Esophagus squamous epithelium (tissue), 4 donors: ENCODE results near the gene KDSR.

Experiments
- POLR2A ChIP-seq, 4 donors: fragments of 450-650 bp; IDR thresholded peaks; one replicate each; pipeline ENCODE4 v1.6.1; 2017; ENCODE audit warnings: antibody characterized with exemption in 4 of 4, mild to moderate bottlenecking in 4 of 4, moderate library complexity in 3 of 4
- TF ChIP-seq, protein P1 (sequence below), 6 experiments: fragments of 450-650 bp in 4 of 6; fragments of 200-600 bp in 2 of 6; sonication (generic) in 2 of 6; IDR thresholded peaks; one replicate each; pipeline ENCODE4 v1.5.1; 2016 to 2019; ENCODE audit warnings: antibody characterized with exemption in 6 of 6, mild to moderate bottlenecking in 4 of 6, moderate library complexity in 4 of 6

DNA sequence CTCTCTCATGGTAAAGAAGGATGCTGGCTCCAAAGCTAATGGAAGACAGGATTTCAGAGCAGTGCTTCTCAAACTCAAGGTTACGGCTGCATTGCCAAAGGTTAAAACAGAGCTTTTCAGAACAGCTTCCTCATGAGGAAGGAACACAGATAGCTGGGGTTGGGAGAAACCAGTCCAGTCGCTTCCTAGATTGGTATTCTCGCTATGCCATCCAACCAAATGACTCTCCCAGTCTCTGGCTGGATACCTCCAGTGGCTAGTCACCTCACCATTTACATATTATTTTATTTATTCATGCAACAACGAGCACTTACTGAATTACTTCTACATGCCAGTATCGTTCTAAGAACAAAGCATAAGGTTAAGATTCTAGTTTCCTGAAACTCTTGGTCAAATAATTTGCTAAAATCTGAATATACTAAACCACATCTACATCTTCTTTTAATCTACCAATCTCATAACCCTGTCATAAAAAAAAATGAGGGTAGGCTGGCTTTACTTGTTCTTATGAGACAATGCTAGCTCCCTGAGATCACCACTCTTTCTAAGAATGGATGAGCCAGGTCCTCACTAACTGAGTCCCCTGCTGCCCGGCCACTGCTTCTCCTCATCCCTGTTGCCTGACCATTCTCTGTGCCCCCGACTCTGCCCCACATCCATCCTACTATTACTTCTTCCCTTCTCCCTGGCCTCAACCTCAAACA lies 20.4 kb downstream of the KDSR start:
- TF ChIP-seq, protein P1, sequence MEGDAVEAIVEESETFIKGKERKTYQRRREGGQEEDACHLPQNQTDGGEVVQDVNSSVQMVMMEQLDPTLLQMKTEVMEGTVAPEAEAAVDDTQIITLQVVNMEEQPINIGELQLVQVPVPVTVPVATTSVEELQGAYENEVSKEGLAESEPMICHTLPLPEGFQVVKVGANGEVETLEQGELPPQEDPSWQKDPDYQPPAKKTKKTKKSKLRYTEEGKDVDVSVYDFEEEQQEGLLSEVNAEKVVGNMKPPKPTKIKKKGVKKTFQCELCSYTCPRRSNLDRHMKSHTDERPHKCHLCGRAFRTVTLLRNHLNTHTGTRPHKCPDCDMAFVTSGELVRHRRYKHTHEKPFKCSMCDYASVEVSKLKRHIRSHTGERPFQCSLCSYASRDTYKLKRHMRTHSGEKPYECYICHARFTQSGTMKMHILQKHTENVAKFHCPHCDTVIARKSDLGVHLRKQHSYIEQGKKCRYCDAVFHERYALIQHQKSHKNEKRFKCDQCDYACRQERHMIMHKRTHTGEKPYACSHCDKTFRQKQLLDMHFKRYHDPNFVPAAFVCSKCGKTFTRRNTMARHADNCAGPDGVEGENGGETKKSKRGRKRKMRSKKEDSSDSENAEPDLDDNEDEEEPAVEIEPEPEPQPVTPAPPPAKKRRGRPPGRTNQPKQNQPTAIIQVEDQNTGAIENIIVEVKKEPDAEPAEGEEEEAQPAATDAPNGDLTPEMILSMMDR (IDR thresholded peaks at IDR 0.05): no peak
- no peak for TF ChIP-seq POLR2A (IDR thresholded peaks at IDR 0.05)
